GM21360 (cell line): ENCODE measurements around the gene ARHGAP42.
"Not testable (repeated sequence)": the region's sequence is repeated elsewhere in the genome, so short reads cannot be mapped to it uniquely, and the experiment has no call there.

Source experiments
- ATAC-seq: cut with Tn5 transposase; IDR thresholded peaks from one replicate; pipeline ENCODE4 v1.9.1; 2021; ENCODE audit warnings: mild to moderate bottlenecking, moderate library complexity; ENCODE audit not compliant: unreplicated experiment

Gene ARHGAP42, protein sequence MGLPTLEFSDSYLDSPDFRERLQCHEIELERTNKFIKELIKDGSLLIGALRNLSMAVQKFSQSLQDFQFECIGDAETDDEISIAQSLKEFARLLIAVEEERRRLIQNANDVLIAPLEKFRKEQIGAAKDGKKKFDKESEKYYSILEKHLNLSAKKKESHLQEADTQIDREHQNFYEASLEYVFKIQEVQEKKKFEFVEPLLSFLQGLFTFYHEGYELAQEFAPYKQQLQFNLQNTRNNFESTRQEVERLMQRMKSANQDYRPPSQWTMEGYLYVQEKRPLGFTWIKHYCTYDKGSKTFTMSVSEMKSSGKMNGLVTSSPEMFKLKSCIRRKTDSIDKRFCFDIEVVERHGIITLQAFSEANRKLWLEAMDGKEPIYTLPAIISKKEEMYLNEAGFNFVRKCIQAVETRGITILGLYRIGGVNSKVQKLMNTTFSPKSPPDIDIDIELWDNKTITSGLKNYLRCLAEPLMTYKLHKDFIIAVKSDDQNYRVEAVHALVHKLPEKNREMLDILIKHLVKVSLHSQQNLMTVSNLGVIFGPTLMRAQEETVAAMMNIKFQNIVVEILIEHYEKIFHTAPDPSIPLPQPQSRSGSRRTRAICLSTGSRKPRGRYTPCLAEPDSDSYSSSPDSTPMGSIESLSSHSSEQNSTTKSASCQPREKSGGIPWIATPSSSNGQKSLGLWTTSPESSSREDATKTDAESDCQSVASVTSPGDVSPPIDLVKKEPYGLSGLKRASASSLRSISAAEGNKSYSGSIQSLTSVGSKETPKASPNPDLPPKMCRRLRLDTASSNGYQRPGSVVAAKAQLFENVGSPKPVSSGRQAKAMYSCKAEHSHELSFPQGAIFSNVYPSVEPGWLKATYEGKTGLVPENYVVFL

DNA sequence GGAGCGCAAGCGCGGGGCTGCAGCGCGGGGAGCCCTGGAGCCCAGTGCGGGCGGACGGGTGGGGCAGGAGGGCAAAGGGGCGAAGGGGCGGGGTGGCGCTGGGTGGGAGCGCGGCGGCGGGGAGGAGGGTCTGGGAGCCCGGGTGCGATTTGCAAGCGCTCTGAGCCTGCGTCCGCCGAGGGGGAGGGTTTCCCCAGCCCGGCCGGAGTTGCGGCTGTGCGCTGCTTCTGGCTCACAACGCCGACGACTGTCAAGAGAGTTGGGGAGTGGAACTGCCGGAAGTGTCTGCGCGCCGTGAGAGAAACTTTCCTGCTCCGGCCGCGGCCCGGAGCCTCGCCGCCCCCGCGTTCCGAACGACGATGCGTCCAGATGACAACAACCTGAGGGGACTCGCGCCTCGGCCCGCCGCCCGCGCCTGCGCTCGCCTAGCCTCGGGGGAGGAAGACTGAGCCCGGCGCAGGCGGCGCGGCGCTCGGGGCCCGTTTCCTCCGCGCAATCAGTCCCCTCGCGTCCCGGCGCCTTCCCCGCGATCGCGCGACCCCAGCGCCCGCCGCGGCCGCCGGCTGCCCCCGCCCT lies at the start of gene ARHGAP42:
ARHGAP42 (plus strand) TSS at position 235 of the 576 bp plus-strand sequence. CDS start 391 bp downstream, outside the sequence.
- peak; percentile 79 for ATAC-seq

DNA sequence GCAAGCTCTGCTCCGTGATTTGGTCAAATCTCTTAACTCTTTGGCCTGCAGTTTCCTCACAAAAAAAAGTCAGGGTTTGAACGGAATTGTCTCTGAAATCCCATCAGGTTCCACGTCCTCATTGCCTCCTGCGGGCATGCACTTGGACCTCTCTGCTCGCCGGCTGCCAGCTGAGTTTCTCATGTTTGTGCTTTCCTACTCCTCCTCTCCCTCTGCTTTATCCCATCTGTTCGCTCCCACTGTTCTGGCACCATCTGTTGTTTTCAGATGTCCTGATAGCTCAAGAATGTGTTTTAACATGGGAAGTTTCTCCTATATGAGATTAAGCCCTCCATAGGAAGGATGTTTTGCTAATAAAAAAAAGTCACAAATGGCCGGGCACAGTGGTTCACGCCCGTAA lies 49.4 kb upstream of the ARHGAP42 start:
- no peak for ATAC-seq

DNA sequence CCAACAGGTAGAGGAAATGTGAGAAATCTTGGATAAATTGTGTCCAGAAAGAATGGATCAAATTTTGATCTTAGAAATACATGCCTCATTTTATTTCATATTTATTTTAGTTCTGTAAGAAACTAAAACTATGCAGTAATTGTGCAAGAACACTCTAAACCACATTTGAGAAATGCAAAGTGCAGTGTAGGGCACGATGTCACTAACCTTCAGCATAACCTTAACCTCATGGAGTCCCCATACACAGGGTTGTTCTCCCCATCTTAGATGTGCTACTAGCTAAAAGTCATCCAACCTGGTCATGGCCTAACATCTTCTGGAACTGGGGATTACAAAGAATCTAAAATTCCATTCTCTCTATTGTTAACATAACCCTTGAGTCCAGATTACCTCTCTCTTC lies 48.4 kb upstream of the ARHGAP42 start:
- no peak for ATAC-seq

DNA sequence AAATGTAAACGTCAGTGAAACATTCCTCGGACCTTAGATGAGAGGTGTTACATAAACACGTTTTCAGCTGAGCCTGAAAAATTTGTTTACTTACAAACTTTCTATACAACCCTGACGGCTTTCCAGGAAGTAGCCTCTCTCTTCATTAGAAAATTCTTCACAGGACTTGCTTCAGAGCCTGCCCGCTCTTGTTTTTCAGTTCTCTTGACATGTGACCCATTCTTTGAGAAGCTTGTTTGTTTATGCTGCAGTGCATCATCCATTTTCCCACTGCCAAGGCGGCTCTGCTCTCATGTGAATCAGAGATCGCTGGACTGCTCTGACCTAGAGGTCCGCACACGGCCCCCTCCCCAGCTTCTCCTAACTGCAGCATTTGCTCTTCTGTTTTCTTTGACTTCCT lies 47.9 kb upstream of the ARHGAP42 start:
- no peak for ATAC-seq

DNA sequence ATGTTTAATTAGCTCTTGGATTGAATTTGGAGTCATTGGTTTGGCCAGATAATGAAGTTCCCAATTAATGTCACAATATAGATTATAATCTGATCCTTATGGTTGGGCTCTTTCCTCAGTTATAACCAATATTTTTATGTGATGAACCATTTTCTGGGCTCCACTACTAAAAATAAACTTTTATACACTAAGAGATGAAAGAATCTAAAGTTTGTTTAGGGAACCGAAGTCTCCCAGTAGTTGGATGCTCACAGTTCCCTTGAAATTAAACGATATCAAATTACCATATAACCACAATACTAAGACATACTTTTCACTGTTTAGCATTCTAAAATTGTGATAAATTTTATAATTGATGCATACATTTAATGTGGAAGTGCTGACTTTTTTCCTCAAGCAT lies 47.0 kb upstream of the ARHGAP42 start:
- ATAC-seq, result no peak

DNA sequence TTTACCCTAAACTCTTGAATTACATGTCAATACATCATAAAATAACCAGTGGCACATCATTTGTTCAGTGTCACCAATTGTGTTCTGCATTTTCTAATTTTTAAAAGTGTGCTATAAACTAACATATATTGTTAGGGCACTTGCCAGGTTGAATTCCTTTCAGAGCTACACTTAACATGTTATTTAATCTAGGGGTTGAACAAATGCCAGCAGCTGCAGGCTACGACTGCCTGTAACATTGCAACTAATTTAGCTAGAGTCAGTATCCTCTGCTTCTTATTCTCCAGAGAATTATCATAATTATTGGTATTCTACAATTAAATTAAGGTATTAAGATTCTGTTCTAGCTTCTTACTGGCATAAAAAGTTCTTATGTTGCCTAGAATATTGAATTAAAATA lies 46.4 kb upstream of the ARHGAP42 start:
- no peak for ATAC-seq

DNA sequence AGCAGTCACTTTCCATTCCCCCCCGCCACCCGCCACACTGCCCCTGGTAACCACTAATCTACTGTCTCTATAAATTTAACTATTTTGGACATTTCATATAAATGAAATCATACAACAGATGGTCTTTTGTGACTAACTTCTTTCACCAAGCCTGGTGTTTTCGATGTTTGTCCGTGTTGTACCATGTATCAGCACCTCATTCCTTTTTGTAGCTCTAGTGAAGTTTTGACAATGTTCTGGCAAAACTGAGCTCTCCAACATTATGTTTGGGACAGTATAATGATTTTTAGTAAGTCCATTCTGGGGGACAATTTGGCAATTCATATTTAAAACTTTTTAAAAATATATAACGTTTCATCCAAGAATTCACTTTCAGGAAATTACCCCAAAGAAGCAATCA lies 45.6 kb upstream of the ARHGAP42 start:
- ATAC-seq, result no peak

DNA sequence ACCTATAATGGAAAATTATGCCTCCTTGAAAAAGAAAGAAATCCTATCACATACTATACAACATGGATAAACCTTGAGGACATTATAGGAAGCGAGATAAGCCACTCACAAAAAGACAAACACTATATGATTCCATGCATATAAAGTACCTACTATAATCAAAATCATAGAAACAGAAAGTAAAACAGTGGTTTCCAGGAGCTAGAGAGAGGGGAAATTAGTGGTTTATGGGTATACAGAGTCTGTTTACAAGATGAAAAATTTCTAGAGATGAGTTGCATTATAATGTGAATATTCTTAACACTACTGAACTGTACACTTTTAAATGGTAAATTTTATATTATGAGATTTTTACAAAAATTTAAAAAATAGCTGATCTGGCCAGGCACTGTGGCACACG lies 40.5 kb upstream of the ARHGAP42 start:
- ATAC-seq, result no peak

DNA sequence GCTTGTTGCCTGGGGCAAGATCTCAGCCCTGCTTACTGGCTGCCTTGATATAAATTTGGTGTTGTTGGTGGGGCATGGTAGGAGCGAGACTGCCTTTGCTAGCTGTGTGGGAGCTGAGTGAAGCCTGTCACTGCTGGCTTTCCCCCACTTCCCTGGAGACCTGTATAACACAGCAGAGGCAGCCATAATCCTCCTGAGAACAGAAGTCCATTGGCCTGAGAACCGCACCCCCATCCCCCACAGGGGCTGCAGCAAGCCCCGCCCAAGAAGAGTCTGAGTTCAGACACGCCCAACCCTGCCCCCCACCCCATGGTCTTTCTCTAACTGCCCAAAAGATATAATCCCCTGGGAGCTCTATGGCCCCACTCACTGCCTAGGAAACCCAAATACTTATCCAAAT lies 39.2 kb upstream of the ARHGAP42 start:
- ATAC-seq, result no peak

DNA sequence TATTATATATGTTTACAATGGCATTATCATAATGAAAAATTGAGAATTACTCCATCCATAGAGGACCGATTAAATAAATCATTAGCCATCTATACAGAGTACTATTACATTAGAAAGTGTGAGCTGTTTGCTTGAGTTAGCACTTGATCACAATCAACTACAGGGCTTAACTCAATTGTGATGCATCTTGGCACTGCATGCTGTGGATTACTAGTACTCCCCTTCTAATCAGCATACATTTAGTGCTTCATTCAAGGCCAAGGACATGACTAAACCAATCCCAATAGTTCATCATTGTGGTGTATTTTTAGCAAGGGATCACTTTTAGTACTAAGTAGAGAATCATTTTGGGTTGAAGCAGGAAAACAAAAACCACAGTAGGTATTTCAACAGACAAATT lies 23.5 kb upstream of the ARHGAP42 start:
- no peak for ATAC-seq

DNA sequence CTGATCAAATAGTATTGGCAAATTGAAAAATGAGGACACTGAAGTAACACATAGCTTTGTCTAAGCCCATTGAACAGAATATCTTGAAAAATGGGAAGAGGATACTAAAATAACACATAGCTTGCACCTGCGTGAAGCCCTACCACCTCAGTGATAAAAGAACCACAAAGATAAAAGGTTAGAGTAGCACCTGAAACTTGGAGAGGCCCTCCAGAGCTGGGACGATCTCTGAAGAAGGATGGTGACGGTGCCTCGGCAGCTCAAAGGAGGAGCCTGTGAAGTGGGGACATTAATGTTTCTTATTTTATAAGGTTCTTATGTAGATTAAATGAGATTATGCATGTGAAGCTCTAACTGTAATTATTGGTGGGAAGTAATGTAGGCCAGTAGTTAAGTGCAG lies 23.1 kb upstream of the ARHGAP42 start:
- ATAC-seq, result no peak

DNA sequence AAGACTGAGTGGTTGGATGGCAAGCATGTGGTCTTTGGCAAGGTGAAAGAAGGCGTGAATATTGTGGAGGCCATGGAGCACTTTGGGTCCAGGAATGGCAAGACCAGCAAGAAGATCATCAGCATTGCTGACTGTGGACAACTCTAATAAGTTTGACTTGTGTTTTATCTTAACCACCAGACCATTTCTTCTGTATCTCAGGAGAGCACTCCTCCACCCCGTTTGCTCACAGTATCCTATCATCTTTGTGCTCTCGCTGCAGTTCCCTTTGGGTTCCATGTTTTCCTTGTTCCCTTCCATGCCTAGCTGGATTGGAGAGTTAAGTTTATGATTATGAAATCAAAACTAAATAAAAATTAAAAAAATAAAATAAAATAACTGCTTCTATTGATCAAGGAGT lies 20.3 kb upstream of the ARHGAP42 start:
- ATAC-seq, result not testable (repeated sequence)

DNA sequence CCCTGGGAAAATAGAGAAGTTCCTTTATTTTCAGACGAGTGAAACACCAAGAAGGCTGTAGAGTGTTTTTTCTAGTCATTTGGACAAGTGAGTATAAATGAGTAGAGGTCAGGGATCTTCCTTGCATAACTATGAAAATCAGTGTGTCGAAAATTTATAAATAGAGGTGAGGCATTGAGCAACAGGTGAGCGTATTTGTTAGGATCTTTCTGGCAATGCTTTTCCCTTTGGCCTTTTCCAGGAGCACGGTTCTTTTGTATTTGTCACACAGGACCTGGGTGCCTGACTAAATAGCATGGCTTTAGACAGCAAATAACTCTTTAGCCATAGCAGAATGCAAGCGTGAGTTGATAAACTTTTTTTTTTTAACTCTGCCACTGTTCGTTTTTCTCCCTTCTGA lies 19.6 kb upstream of the ARHGAP42 start:
- ATAC-seq, result no peak

DNA sequence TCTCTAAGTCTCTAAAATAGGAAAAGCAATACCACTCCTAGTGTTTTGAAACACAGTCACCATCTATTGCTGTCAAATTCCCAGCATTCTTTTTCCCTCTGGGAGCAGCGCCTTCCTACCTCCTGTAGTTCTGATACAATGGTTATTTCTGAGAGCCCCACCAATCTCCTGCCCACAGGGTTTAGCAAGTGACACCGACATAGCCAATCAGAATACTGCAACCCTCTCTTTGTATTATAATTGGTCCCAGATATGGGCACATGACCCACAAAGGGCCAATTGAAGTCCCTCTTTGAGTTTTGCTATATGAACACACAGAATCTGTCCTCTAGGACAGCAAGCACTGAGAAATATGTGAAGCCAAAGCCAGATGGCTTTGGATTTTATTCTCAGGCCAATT lies 16.9 kb upstream of the ARHGAP42 start:
- no peak for ATAC-seq

DNA sequence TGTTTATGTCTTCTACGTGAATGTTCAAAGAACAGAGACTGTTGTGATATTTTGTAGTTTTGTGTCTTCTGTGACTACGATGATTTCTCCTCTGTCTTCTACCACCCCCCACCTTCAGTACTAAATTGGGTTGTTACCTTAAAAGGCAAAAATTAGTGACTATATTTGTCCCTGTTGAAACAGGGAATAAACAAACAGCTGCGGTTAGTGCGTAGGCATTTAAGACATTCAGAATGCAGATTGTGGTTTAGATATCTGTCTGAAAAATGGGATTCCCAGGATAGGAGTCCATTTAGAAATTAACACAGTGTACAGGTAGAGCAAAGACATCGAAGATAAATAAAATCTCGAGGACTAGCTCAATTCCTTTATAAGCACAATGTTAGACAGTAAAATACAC lies 15.6 kb upstream of the ARHGAP42 start:
- ATAC-seq, result no peak

DNA sequence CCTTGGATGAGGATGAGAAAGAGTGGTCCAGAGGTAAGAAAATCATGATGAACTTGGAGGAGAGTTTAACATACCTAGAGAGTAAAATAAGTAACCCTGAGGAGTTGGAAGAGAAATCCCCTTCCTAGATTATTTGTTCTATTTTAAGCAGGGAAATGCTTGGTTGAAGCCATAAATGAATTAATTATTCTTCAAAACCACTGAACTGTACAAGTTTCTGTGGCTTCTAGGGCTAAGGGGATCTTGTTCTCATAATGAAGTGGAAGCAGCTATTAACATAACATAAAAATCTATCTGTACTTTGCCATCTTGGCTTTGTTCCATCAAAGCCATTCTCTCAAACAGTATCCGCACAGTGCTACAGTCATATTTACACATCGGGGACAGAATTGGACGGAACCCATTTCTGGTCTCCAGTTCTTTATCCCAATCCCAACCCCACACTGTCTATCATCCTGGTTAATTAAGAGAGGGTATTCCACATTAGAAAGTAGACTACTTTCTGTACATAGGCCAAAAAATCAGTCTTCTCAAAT lies 14.5 kb upstream of the ARHGAP42 start:
- no peak for ATAC-seq

DNA sequence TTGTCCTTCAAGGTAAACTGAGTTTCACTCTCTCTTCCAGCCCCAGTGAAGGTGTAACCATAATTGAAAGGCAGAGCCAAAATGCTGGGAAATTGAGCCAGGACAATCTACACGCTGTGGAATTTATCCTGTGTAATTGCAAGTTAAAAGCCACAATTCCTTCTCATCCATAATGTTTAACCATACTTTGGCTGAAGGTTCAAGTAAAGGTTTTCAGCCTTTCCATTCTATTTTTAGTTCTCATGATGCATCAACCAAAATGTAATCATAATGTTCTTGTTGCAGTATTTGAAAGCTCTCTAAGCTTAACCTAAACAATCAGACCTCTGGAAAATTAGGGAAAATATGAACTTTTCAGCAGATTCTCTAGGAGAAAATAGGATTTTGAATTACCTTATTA lies 14.0 kb upstream of the ARHGAP42 start:
- no peak for ATAC-seq

DNA sequence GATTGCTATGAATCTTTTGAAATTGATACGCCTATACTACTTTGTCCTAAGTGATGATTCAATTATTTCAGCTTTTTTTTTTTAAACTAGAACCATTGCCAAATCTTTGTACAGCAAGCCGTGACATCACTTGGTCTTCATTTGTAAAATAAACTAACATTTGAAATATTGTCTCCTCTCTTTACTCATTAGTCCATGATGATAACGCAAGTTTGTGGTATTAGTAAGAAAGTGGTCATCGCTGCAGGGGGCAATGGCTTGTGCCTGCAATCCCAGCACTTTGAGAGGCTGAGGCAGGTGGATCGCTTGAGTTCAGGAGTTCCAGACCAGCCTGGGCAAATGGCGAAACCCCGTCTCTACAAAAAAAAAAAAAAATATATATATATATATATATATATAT lies 12.9 kb upstream of the ARHGAP42 start:
- ATAC-seq, result no peak

DNA sequence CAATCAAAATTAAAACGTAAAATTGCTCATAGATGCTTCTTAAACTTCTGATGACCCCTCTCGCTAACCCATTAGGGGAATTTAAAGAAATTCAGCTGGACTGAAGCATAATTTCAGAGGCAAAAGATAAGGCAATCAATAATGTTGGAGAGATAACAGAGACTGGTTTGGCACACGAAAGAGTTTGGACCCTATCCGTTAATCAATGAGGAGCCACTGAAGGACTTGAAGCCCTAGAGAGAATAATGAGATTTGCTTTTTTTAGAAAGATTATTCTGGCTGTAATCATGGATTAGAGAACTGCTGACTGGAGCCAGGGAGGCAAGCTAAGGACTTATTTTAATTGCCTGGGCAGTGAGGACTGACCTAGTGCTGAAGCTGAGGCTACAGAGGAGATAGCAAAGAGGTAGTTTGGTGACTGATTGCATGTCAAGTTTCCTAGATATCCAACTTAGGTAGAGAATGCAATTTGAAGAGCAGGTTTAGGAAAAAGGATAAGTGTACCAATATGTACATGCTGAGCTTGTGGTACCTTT lies 11.9 kb upstream of the ARHGAP42 start:
- ATAC-seq, result no peak

DNA sequence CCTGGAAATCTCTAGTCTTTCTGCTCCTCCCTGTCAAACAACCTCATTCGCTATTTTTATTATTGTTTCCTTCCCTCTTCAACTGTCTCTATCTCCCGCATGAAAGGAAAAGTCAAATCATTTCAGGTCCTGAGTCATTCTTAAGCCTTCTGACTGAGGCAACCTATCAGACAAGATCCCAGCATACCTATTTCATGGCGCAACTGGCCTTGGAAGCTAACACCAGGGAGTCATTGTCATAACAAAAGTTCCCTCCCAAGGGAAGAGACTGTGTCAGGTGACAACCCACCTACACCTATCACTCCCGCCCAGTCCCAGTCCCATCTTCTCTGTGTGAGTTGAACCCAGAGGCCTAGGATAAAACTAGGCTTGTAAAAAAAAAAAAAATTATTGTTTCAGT lies 10.2 kb upstream of the ARHGAP42 start:
- no peak for ATAC-seq

DNA sequence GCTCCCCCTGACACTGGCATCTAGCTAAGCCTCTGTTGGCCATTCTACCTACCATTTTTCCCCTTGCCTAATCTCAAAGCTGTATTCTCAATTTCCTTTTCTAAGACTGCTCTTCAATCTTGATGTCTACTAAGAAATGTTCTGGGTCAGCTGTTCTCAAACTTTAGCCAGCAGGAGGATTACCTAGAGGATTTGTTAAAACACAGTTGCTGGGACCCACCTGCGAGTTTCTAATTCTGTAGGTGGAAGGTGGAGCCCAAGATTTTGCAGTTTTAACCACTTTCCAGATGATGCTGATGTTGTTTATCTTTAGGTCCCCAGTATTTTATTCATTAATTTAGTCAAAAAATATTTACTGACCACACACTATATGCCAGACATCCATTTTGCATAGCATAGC lies 9.3 kb upstream of the ARHGAP42 start:
- no peak for ATAC-seq
